Adipocyte (in vitro differentiated cells): ENCODE data around the gene SELPLG.

Experiments
- DNase-seq: peaks from one replicate; pipeline ENCODE4 v3.0.0-alpha.2; 2015; ENCODE audit warnings: low read depth
- H3K27me3 ChIP-seq: replicated peaks from 2 replicates; pipeline ENCODE4 v1.7.0; 2013; ENCODE audit warnings: mild to moderate bottlenecking, low read length, moderate library complexity; ENCODE audit not compliant: control insufficient read depth, insufficient read depth
- H3K36me3 ChIP-seq: 2 replicates; pipeline ENCODE4 v1.7.0; 2013; ENCODE audit warnings: low read length, mild to moderate bottlenecking, moderate library complexity; ENCODE audit not compliant: control insufficient read depth, insufficient read depth, severe bottlenecking
- H3K4me1 ChIP-seq: 2 replicates; pipeline ENCODE4 v1.7.0; 2013; ENCODE audit warnings: mild to moderate bottlenecking, low read length, moderate library complexity; ENCODE audit not compliant: control insufficient read depth, insufficient read depth
- H3K4me3 ChIP-seq: 2 replicates; pipeline ENCODE4 v1.7.0; 2013; ENCODE audit warnings: mild to moderate bottlenecking, low read length, moderate library complexity
- H3K9ac ChIP-seq: 2 replicates; pipeline ENCODE4 v1.7.0; 2013; ENCODE audit warnings: mild to moderate bottlenecking, low read length, moderate library complexity
- H3K9me3 ChIP-seq: 2 replicates; pipeline ENCODE4 v1.7.0; 2013; ENCODE audit warnings: mild to moderate bottlenecking, low read length, moderate library complexity; ENCODE audit not compliant: control insufficient read depth

Gene SELPLG

GRCh38 chr12:108615918-108616317 is 17.8 kb downstream of the SELPLG start:
- H3K4me3 ChIP-seq: no peak overlapping the region
- no peak overlapping the region for H3K9ac ChIP-seq
- H3K4me1 ChIP-seq: peaks cover 66% of the 10 kb centered on the region
- H3K36me3 ChIP-seq: no peaks in the 10 kb centered on the region
- no peaks in the 10 kb centered on the region for H3K27me3 ChIP-seq
- peaks cover 5% of the 10 kb centered on the region for H3K9me3 ChIP-seq
- no peak for DNase-seq

- DNase-seq: no peak
- Histone ChIP-seq H3K36me3 (no peaks in the 10 kb centered on the region), H3K9me3 (peaks cover 5% of the 10 kb centered on the region), H3K9ac (no peak overlapping the region), H3K27me3 (no peaks in the 10 kb centered on the region), H3K4me1 (peaks cover 69% of the 10 kb centered on the region), H3K4me3 (no peak overlapping the region)
These were observed 19.1 kb downstream of the SELPLG start for GRCh38 chr12:108614639-108615038.

GRCh38 chr12:108614041-108614440 is 19.7 kb downstream of the SELPLG start:
- Histone ChIP-seq H3K4me3 (no peak overlapping the region), H3K27me3 (no peaks in the 10 kb centered on the region), H3K9ac (no peak overlapping the region), H3K4me1 (peaks cover 68% of the 10 kb centered on the region), H3K9me3 (peaks cover 5% of the 10 kb centered on the region), H3K36me3 (no peaks in the 10 kb centered on the region)
- no peak for DNase-seq

DNA sequence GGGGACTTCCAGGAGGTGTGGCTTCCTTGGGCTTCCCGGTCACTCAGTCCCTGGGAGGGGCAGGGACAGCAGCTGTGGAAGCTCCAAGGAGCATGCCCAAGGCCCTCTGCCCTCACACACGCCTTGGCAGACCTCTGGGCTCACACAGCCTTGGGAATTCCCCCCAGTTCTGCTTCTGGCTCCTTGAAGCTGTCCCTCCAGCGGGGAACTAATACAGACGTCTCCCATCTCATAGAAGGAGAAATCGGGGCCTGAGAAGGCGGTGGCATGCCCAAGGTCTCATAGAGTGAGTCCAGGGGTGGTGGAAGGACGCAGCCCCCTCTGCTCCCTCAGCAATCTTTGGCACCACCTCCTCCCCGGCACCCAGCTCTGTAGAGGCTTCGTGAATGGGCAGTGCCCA is 20.1 kb downstream of the SELPLG start:
- DNase-seq: no peak
- H3K36me3 ChIP-seq: no peaks in the 10 kb centered on the region
- no peaks in the 10 kb centered on the region for H3K27me3 ChIP-seq
- H3K4me3 ChIP-seq: no peak overlapping the region
- peak overlapping the region; percentile 23 for H3K9ac ChIP-seq
- peaks cover 5% of the 10 kb centered on the region for H3K9me3 ChIP-seq
- peaks cover 65% of the 10 kb centered on the region for H3K4me1 ChIP-seq

DNA sequence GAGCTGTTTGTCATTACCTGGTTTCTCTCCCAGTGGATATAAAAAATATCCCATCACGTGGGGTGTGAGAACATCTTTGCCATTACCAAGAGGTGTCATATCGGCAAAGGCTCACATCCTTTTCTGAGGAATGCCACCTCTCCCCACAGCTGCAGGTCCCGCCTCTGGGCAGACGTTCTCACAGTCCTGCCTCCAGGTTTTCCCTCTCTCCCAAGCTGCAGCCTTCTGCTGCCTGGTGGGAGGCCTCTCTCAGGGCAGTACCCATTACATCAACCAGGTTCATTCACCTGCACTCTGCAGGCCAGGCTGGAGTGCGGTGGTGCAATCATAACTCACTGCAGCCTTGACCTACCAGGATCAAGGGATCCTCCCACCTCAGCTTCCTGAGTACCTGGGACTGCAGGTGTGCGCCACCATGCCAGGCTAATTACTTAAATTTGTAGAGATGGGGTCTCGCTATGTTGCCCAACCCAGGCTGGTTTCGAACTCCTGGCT is 20.9 kb downstream of the SELPLG start:
- DNase-seq: no peak
- H3K36me3 ChIP-seq: no peaks in the 10 kb centered on the region
- no peaks in the 10 kb centered on the region for H3K27me3 ChIP-seq
- H3K9me3 ChIP-seq: peaks cover 5% of the 10 kb centered on the region
- no peak overlapping the region for H3K4me3 ChIP-seq
- peak overlapping the region; percentile 23 for H3K9ac ChIP-seq
- H3K4me1 ChIP-seq: peaks cover 59% of the 10 kb centered on the region

DNA sequence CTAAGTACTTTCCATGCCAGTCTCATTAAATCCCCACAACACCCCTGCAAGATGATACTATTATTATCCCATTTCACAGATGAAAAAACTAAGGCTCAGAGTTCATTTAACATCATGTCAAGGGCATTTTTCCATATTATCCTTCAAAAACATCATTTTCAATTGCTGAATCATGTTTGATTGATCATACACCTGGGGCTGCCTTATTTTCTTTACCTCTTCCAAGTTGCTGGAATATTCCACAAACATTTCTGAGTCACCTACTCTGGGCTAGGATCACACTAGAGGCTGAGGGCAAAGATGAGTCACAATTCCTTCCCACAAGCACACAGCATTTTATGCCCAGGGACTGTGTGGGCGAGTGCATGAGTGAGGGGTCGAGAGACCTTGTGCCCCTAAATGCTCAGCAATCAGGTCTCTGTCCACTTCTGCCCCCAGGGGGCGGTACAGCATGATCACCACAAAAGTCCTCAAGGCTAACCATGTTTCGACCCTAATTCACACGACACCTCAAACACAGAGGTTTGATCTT is 21.7 kb downstream of the SELPLG start:
- peaks cover 50% of the 10 kb centered on the region for H3K4me1 ChIP-seq
- peak; percentile 60 for DNase-seq

DNA sequence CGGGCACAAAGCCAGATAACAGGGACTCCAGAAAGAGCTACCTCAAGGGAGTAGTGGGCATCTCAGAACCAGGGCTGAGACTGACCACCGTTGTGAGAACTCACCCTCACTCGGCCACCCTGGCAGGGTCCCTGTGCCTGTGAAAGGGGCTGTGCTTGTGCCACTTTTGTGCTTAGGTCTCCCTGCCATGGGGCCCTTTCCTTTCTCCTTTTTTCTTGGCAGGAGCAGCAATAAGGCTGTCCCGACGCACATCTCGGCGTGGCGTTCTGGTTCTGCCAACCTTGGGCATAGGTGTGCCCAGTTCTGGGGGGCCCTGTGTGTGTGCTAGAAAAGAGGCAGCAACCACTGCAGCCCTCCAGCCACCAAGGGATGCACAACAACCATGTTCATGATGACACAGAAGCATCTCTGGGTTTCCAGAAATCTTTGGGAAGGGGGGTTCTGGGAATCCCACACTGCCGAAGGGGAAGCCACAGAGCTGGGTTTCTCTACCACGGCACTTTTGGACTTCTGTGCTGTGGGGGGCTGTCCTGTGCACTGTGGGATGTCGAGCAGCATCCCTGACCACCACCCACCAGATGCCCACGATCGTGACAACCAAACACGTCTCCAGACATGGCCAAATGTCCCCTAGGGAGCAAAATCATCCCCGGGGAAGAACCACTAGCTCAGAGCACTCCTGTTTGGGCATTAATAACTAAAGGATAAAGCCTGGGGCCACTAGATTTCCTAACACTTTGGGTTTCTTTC is 22.7 kb downstream of the SELPLG start:
- H3K27me3 ChIP-seq: no peaks in the 10 kb centered on the region
- H3K36me3 ChIP-seq: no peaks in the 10 kb centered on the region
- DNase-seq: no peak
- peaks cover 5% of the 10 kb centered on the region for H3K9me3 ChIP-seq
- H3K4me1 ChIP-seq: peaks cover 46% of the 10 kb centered on the region
- no peak overlapping the region for H3K4me3 ChIP-seq
- peak overlapping the region; percentile 65 for H3K9ac ChIP-seq

More for the DNA sequence above, 21.7 kb downstream of the SELPLG start:
- no peak overlapping the region for H3K4me3 ChIP-seq
- peaks cover 5% of the 10 kb centered on the region for H3K9me3 ChIP-seq
- H3K9ac ChIP-seq: peak overlapping the region; percentile 65
- no peaks in the 10 kb centered on the region for H3K36me3 ChIP-seq
- H3K27me3 ChIP-seq: no peaks in the 10 kb centered on the region

- Histone ChIP-seq H3K9ac (peak overlapping the region; percentile 65), H3K4me3 (peak overlapping the region; percentile 24), H3K4me1 (peaks cover 49% of the 10 kb centered on the region), H3K9me3 (no peaks in the 10 kb centered on the region), H3K27me3 (no peaks in the 10 kb centered on the region), H3K36me3 (no peaks in the 10 kb centered on the region)
- DNase-seq: no peak
These were observed 23.3 kb downstream of the SELPLG start for GRCh38 chr12:108610336-108610815.

GRCh38 chr12:108609537-108610335 is 24.0 kb downstream of the SELPLG start:
- peak; percentile 94 for DNase-seq
- H3K9me3 ChIP-seq: no peaks in the 10 kb centered on the region
- H3K9ac ChIP-seq: peak overlapping the region; percentile 65
- peak overlapping the region; percentile 24 for H3K4me3 ChIP-seq
- H3K36me3 ChIP-seq: no peaks in the 10 kb centered on the region
- no peaks in the 10 kb centered on the region for H3K27me3 ChIP-seq
- H3K4me1 ChIP-seq: peaks cover 50% of the 10 kb centered on the region

DNA sequence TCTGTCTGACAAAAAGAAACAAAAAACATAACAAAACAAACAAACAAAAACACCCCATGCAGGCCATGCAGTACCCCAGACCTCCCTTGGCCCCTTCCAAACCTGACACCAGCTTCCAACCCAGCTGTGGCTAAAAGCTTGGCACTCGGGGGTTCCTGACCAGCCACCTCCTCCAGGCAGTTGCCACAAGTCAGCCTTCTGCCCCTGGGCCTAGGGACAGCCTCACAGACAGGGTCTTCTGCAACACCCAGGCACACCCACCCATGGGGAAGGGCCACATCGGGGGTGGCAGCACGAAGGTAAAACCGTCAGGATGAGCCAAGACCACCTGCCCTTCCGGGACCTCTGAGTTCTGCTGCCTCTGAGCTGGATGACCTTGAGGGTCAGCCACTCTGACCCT is 25.1 kb downstream of the SELPLG start:
- no peaks in the 10 kb centered on the region for H3K9me3 ChIP-seq
- no peaks in the 10 kb centered on the region for H3K36me3 ChIP-seq
- no peak for DNase-seq
- no peak overlapping the region for H3K4me3 ChIP-seq
- H3K9ac ChIP-seq: no peak overlapping the region
- H3K27me3 ChIP-seq: no peaks in the 10 kb centered on the region
- H3K4me1 ChIP-seq: peaks cover 47% of the 10 kb centered on the region

DNA sequence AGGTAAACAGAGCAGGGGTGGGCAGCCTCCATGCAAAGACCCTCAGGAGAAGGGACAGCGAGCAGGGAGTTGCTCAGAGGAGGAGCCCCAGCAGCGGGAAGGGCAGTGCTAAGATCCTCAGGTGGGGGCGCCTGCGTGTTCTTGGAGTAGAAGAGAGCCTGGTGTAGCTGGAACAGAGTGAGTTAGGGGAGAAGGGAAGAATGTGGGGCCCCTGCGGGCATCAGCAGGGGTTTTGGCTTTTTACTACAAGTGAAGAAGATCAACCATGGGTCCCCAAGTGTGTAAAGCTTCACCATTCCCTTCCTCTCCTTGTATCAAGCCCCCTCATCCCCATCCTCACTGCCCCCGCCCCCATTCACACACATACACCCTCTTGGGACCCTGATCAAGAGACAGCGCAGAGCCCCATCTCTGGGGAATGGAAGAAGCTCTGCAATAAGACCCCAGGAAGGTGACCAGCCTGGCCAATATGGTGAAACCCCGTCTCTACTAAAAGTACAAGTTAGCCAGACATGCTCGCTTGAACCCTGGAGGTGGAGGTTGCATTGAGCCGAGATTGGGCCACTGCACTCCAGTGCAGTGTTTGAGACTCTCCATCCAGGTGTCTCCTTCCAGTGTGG is 25.6 kb downstream of the SELPLG start:
- Histone ChIP-seq H3K4me1 (peaks cover 42% of the 10 kb centered on the region), H3K27me3 (no peaks in the 10 kb centered on the region), H3K36me3 (no peaks in the 10 kb centered on the region), H3K9ac (no peak overlapping the region), H3K4me3 (no peak overlapping the region), H3K9me3 (no peaks in the 10 kb centered on the region)
- no peak for DNase-seq
